Karpas-422 (cell line): ENCODE results near the gene CRELD2. TPM values are rescaled to one million over a fixed set of nuclear protein-coding genes. Genes with fewer than 3 reads are reported as not detected.

Source experiments
- DNase-seq: peaks from one replicate; pipeline ENCODE4 v3.0.0-alpha.2; 2015
- H2AFZ ChIP-seq: fragments of 200-600 bp; sonication (generic); 2 replicates; pipeline ENCODE4 v1.6.1; 2014; ENCODE audit warnings: antibody characterized with exemption, low read length, mixed read lengths
- H3K27ac ChIP-seq: fragments of 200-600 bp; sonication (generic); 2 replicates; pipeline ENCODE4 v1.5.1; 2014; ENCODE audit warnings: mild to moderate bottlenecking, low read length, moderate library complexity
- H3K27me3 ChIP-seq: fragments of 200-600 bp; sonication (generic); 2 replicates; pipeline ENCODE4 v1.6.1; 2014; ENCODE audit warnings: low read length, mixed read lengths
- H3K36me3 ChIP-seq: fragments of 200-600 bp; sonication (generic); 2 replicates; pipeline ENCODE4 v1.6.1; 2014; ENCODE audit warnings: low read length, mixed read lengths; ENCODE audit not compliant: insufficient read depth
- H3K4me1 ChIP-seq: fragments of 200-600 bp; sonication (generic); 2 replicates; pipeline ENCODE4 v1.6.1; 2014; ENCODE audit warnings: mild to moderate bottlenecking, low read length, mixed read lengths
- H3K4me2 ChIP-seq: fragments of 200-600 bp; sonication (generic); 2 replicates; pipeline ENCODE4 v1.6.1; 2014; ENCODE audit warnings: low read length, low read depth, mild to moderate bottlenecking; ENCODE audit not compliant: poor library complexity, severe bottlenecking
- H3K4me3 ChIP-seq: fragments of 200-600 bp; sonication (generic); 2 replicates; pipeline ENCODE4 v1.5.1; 2014; ENCODE audit warnings: mild to moderate bottlenecking, antibody characterized with exemption, low read length, mixed read lengths
- H3K79me2 ChIP-seq: fragments of 200-600 bp; sonication (generic); 2 replicates; pipeline ENCODE4 v1.6.1; 2014; ENCODE audit warnings: mild to moderate bottlenecking, low read length, mixed read lengths
- H3K9ac ChIP-seq: fragments of 200-600 bp; sonication (generic); 2 replicates; pipeline ENCODE4 v1.6.0; 2014; ENCODE audit warnings: low read length
- H3K9me2 ChIP-seq: fragments of 200-600 bp; sonication (generic), shearing (Covaris generic); replicated peaks from 2 replicates; pipeline ENCODE4 v1.6.0; 2014; ENCODE audit warnings: mild to moderate bottlenecking, low read length, moderate library complexity; ENCODE audit not compliant: insufficient read depth
- H3K9me3 ChIP-seq: fragments of 300-700, 200-600 bp; sonication (generic); 2 replicates; pipeline ENCODE4 v1.6.1; 2014; ENCODE audit warnings: low read length, mixed read lengths
- H4K20me1 ChIP-seq: fragments of 200-600 bp; sonication (generic); 2 replicates; pipeline ENCODE4 v1.6.1; 2014; ENCODE audit warnings: mild to moderate bottlenecking, antibody characterized with exemption, low read length, low read depth; ENCODE audit not compliant: insufficient read depth
- total RNA-seq: library from RNA; depleted of rRNA; stranded (reverse); fragments of >200 nt; shearing (Covaris generic); gene quantifications from 2 replicates; pipeline ENCODE4 v1.2.3, GENCODE V29; 2014; ENCODE audit warnings: low replicate concordance

The CRELD2 gene
- total RNA-seq, 1 experiment from 2014 or later: 12.7 TPM

GRCh38 chr22:49878206-49878605 lies 40.2 kb upstream of the CRELD2 start:
- Histone ChIP-seq H3K4me2 (no peak overlapping the region), H3K79me2 (peaks cover 88% of the 10 kb centered on the region), H4K20me1 (peaks cover 4% of the 10 kb centered on the region; the same call in 1 of the 2 replicates), H3K9me2 (no peaks in the 10 kb centered on the region), H3K36me3 (peaks cover 18% of the 10 kb centered on the region), H2AFZ (no peak overlapping the region), H3K9ac (no peak overlapping the region), H3K27me3 (no peaks in the 10 kb centered on the region), H3K4me3 (no peak overlapping the region), H3K9me3 (no peaks in the 10 kb centered on the region; the same call in 1 of the 2 replicates), H3K4me1 (no peaks in the 10 kb centered on the region), H3K27ac (no peak overlapping the region)
- no peak for DNase-seq

DNA sequence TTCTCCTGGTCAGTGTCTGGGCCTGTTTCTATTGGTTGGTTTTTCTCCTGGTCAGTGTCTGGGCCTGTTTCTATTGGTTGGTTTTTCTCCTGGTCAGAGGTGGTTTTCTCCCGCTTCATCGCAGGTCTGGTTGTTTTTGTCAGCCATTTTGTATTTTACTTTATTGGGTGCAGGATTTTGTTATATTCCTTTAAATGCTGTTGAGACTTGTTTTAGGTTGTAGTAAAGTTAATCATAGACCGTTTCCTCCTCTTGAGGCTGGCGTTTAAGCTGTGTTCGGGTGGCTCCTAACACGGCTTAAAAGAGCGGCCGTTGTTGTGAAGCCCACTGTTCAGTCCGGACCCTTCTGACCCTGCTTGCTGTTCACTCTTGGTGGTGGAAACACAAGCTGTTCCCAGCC lies 38.6 kb upstream of the CRELD2 start:
- no peaks in the 10 kb centered on the region for H3K9me2 ChIP-seq
- no peaks in the 10 kb centered on the region for H3K9me3 ChIP-seq
- no peak overlapping the region for H3K4me2 ChIP-seq
- peaks cover 29% of the 10 kb centered on the region for H3K36me3 ChIP-seq
- H2AFZ ChIP-seq: no peak overlapping the region
- H3K4me3 ChIP-seq: no peak overlapping the region
- H3K27me3 ChIP-seq: no peaks in the 10 kb centered on the region
- no peaks in the 10 kb centered on the region for H3K4me1 ChIP-seq
- no peak overlapping the region for H3K27ac ChIP-seq
- no peak for DNase-seq
- peaks cover 4% of the 10 kb centered on the region; the same call in 1 of the 2 replicates for H4K20me1 ChIP-seq
- no peak overlapping the region for H3K9ac ChIP-seq
- peaks cover 92% of the 10 kb centered on the region for H3K79me2 ChIP-seq

DNA sequence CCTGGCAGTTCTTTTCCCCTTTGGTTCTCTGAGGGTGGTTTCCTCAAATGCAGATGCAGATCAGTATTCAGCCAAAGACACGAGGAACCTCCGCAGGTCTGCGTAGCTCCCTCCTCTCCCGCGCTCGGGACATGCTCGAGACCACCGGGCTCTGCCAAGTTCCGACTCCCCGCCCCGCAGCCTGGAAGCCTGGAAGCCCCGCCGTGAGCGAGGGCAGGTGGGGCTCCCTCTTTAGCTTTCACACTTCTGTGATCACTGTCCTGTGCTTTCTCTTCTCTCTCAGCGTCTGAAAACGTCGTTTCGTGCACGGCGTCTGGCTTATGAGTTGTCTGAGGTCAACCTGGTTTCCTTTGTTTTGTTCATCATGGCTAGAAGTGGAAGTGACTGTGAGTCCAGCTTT lies 38.2 kb upstream of the CRELD2 start:
- no peaks in the 10 kb centered on the region for H3K9me3 ChIP-seq
- H3K27me3 ChIP-seq: no peaks in the 10 kb centered on the region
- DNase-seq: no peak

GRCh38 chr22:49881856-49882255 lies 36.6 kb upstream of the CRELD2 start:
- Histone ChIP-seq H3K9me2 (no peaks in the 10 kb centered on the region), H3K9ac (no peak overlapping the region), H2AFZ (no peak overlapping the region), H3K36me3 (peaks cover 38% of the 10 kb centered on the region), H3K27ac (no peak overlapping the region), H3K4me2 (no peak overlapping the region), H3K79me2 (peaks cover 86% of the 10 kb centered on the region), H3K4me3 (no peak overlapping the region), H3K27me3 (no peaks in the 10 kb centered on the region), H3K9me3 (no peaks in the 10 kb centered on the region), H4K20me1 (peaks cover 4% of the 10 kb centered on the region; the same call in 1 of the 2 replicates), H3K4me1 (no peaks in the 10 kb centered on the region)
- no peak for DNase-seq

More for the DNA sequence above, 38.2 kb upstream of the CRELD2 start:
- Histone ChIP-seq H3K27ac (no peak overlapping the region), H3K36me3 (peaks cover 33% of the 10 kb centered on the region), H4K20me1 (peaks cover 4% of the 10 kb centered on the region; the same call in 1 of the 2 replicates), H3K9me2 (no peaks in the 10 kb centered on the region), H3K4me1 (no peaks in the 10 kb centered on the region), H2AFZ (no peak overlapping the region), H3K4me3 (no peak overlapping the region), H3K9ac (no peak overlapping the region), H3K4me2 (no peak overlapping the region), H3K79me2 (peaks cover 92% of the 10 kb centered on the region)

DNA sequence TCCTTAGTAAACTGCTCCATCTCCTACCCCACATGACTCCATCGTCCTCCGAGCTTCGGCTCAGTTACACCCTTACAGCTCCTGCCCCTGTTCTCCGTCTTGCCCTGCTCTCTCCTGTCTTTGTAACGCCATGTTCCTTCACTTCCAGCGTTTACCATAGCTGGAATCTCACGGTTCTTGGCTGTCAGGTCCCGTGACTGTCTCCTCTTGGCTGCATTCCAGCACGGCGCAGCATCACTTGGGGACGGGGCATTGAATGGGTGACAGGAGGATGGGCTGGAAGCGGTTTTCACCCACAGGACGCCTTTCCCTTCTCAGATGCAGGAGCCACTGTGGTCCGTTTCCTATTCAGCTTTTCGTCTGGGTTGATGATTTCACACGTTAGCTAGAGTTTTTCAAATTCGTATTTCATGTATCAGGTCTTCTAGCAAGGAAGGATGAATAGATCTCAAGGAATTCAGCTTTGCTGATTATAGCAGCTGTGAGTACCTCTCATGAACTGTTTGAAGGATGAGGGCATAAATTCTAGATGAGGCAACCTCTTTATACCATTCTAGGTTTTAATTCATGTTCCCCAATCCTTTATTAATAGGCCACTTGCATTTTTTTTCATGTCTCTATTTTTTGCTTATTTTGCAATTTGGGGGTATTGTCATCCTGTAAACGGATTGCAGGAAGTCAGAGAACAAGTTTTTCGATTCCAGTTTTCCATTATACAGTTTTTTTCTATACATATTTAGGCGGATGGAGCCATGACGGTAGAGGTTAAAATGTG lies 35.7 kb upstream of the CRELD2 start:
- Histone ChIP-seq H3K4me1 (no peaks in the 10 kb centered on the region), H3K79me2 (peaks cover 83% of the 10 kb centered on the region), H3K27ac (no peak overlapping the region), H4K20me1 (peaks cover 4% of the 10 kb centered on the region; the same call in 1 of the 2 replicates), H3K36me3 (peaks cover 45% of the 10 kb centered on the region), H3K9ac (no peak overlapping the region), H2AFZ (no peak overlapping the region), H3K4me3 (no peak overlapping the region), H3K27me3 (no peaks in the 10 kb centered on the region), H3K9me2 (no peaks in the 10 kb centered on the region), H3K4me2 (no peak overlapping the region), H3K9me3 (no peaks in the 10 kb centered on the region)
- no peak for DNase-seq

DNA sequence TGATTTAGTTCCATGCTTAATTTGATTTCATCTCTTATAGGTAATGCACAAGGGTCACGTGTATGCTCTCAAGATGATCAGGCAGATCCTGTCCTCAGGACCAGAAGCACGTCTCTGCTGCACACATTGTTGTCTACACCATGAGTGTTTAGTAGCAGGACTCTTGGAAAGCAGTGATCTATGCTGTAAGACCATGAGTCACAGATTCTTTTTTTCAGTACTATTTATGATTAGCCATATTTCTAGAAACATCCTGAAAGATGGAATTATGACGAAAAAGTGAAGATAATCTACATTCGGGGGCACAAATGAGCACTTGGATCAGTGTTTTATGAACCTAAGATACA lies 35.2 kb upstream of the CRELD2 start:
- Histone ChIP-seq H3K9me2 (no peaks in the 10 kb centered on the region), H3K36me3 (peaks cover 50% of the 10 kb centered on the region), H3K79me2 (peaks cover 83% of the 10 kb centered on the region), H3K9me3 (no peaks in the 10 kb centered on the region), H3K4me3 (no peak overlapping the region), H4K20me1 (peaks cover 4% of the 10 kb centered on the region; the same call in 1 of the 2 replicates), H2AFZ (no peak overlapping the region), H3K9ac (no peak overlapping the region), H3K27me3 (no peaks in the 10 kb centered on the region), H3K4me1 (no peaks in the 10 kb centered on the region), H3K4me2 (no peak overlapping the region), H3K27ac (no peak overlapping the region)
- no peak for DNase-seq

- Histone ChIP-seq H3K27me3 (no peaks in the 10 kb centered on the region), H2AFZ (no peak overlapping the region), H3K36me3 (peaks cover 58% of the 10 kb centered on the region), H3K79me2 (peaks cover 86% of the 10 kb centered on the region), H3K9me2 (no peaks in the 10 kb centered on the region), H3K4me3 (no peak overlapping the region), H3K9ac (no peak overlapping the region), H3K4me2 (no peak overlapping the region), H3K27ac (no peak overlapping the region), H3K9me3 (no peaks in the 10 kb centered on the region), H4K20me1 (peaks cover 4% of the 10 kb centered on the region; the same call in 1 of the 2 replicates), H3K4me1 (no peaks in the 10 kb centered on the region)
- DNase-seq: no peak
These were observed 34.4 kb upstream of the CRELD2 start for GRCh38 chr22:49884075-49884474.

DNA sequence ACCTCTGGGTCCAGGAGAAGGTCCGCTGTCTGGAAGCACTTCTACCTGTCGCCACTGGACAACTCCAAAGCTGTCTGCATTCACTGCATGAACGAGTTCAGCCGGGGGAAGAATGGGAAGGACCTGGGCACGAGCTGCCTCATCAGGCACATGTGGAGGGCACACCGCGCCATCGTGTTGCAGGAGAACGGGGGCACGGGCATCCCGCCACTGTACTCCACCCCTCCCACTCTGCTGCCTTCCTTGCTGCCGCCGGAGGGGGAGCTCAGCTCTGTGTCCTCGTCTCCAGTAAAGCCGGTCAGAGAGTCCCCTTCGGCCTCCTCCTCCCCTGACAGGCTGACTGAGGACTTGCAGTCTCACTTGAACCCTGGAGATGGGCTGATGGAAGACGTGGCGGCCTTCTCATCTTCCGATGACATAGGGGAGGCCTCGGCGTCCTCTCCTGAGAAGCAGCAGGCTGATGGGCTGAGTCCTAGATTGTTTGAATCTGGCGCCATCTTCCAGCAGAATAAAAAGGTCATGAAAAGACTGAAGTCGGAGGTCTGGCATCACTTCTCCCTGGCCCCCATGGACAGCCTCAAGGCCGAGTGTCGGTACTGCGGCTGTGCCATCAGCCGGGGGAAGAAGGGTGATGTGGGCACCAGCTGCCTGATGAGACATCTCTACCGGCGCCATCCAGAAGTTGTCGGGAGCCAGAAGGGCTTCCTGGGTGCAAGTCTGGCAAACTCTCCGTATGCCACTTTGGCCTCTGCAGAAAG lies 33.8 kb upstream of the CRELD2 start:
- Histone ChIP-seq H3K79me2 (peaks cover 88% of the 10 kb centered on the region), H3K9ac (no peak overlapping the region), H3K4me2 (no peak overlapping the region), H3K27ac (no peak overlapping the region), H3K9me2 (no peaks in the 10 kb centered on the region), H2AFZ (no peak overlapping the region), H3K36me3 (peaks cover 61% of the 10 kb centered on the region), H4K20me1 (peaks cover 4% of the 10 kb centered on the region; the same call in 1 of the 2 replicates), H3K9me3 (no peaks in the 10 kb centered on the region), H3K4me1 (no peaks in the 10 kb centered on the region), H3K27me3 (no peaks in the 10 kb centered on the region), H3K4me3 (no peak overlapping the region)
- DNase-seq: no peak
